Activated T-cell treated with anti-CD3 and anti-CD28 coated beads, Interleukin-2, amount 50 U/mL, for 72 hours (primary cell): ENCODE measurements around the gene WASL. TPM values are rescaled to one million over a fixed set of nuclear protein-coding genes. Genes with fewer than 3 reads are reported as not detected.

Source experiments
- ATAC-seq, 2 donors: fragments of 150-1000 bp; cut with Tn5 transposase; replicated peaks in 1 of 2; 2 replicates each; pipeline ENCODE4 v1.10.0; 2021; ENCODE audit warnings: moderate library complexity in 2 of 2, mild to moderate bottlenecking in 1 of 2
- DNase-seq, 2 donors: peaks; one replicate each; pipeline ENCODE4 v3.0.0; 2021 to 2022; ENCODE audit warnings: mixed read lengths in 1 of 2
- H3K27ac Mint-ChIP-seq: one replicate; pipeline ENCODE4 v1.8.0; 2022; ENCODE audit warnings: mild to moderate bottlenecking, moderate library complexity, mixed read lengths
- H3K27me3 Mint-ChIP-seq: one replicate; pipeline ENCODE4 v1.8.0; 2022; ENCODE audit warnings: low read depth, mixed read lengths
- H3K36me3 Mint-ChIP-seq, 2 donors: one replicate each; pipeline ENCODE4 v1.8.0; 2022; ENCODE audit warnings: mixed read lengths in 2 of 2, mild to moderate bottlenecking in 1 of 2; ENCODE audit not compliant: insufficient read depth in 2 of 2
- H3K4me1 Mint-ChIP-seq: one replicate; pipeline ENCODE4 v1.8.0; 2022; ENCODE audit warnings: low read depth, mixed read lengths
- H3K4me3 Mint-ChIP-seq, 2 donors: one replicate each; pipeline ENCODE4 v1.8.0; 2022; ENCODE audit warnings: mild to moderate bottlenecking in 2 of 2, mixed read lengths in 2 of 2, moderate library complexity in 2 of 2
- H3K9me3 Mint-ChIP-seq, 2 donors: one replicate each; pipeline ENCODE4 v1.8.0; 2022; ENCODE audit warnings: mixed read lengths in 2 of 2
- total RNA-seq, 2 donors: library from RNA; stranded (reverse); gene quantifications; one replicate each; pipeline ENCODE4 v1.2.3, GENCODE V29; 2022

Gene WASL
- total RNA-seq, 2 donors from 2014 or later: 7.2 to 8.7 TPM

DNA sequence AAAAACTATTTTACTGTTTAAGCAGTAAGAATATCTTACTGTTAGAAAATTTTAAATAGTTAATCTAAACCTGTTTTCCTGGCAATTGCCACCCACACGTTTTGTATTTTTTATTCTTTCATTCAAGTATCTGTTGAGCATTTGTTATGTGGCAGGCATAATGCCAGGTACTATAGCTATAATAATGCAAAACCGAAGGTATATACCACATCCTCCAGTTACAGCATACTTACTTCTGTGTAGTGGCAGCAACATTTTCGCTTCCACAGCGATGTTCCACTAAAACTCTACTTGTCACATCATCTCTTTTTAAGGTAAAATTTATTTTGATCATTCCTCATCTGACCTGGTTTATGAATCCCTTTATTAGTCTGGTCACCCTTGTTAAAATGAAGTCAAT is 30.0 kb downstream of the WASL start:
- Mint-ChIP-seq H3K9me3 (no peaks in the 10 kb centered on the region), H3K4me1 (peaks cover 40% of the 10 kb centered on the region), H3K27me3 (no peaks in the 10 kb centered on the region), H3K36me3 (peaks cover 0 to 2% of the 10 kb centered on the region in 2 donors), H3K4me3 (peak overlapping the region in 1 of 2 donors; percentile 20), H3K27ac (peak overlapping the region; percentile 24)
- no peak for DNase-seq
- no peak for ATAC-seq

DNA sequence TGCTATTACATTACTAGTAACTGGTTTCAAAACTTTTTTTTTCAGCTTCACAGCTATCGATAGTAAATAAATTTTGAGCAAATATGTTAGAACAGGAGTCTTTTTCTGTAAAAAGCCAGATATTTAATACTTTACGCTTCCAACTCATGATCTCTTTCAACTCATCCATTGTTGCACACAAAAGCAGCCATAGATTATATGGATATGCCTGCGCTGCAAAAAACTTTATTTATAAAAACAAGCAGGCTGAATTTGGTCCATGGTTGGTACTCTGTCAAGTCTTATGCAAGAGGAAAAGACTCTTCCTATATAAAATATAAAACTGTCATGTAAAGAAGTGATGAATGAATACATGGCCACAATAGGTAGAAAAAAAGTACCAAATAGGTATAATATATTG is 31.1 kb downstream of the WASL start:
- Mint-ChIP-seq H3K4me3 (no peak overlapping the region), H3K27ac (no peak overlapping the region), H3K27me3 (no peaks in the 10 kb centered on the region), H3K4me1 (peaks cover 49% of the 10 kb centered on the region), H3K9me3 (no peaks in the 10 kb centered on the region), H3K36me3 (peaks cover 0 to 2% of the 10 kb centered on the region in 2 donors)
- DNase-seq (no peak), ATAC-seq (no peak)

DNA sequence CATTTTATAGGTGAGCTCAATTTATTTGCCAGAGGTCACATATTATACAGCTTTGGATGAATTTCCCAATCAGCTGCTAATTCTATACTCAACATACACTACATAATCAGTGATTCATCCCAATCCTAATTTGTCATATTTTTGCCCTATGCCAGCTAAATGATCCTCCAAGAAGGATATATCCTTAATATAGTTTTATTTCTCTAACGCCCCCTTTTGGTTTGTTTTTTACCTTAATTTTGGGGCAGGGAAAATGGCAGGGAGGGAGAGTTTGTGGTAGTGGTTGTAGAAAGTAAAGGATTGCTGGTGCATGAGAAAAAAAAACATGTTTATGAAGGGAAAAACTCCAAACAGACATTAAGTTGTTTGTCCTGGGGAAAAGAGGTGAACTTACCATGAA is 31.9 kb downstream of the WASL start:
- H3K36me3 Mint-ChIP-seq: peaks cover 0 to 2% of the 10 kb centered on the region in 2 donors
- no peak overlapping the region for H3K4me3 Mint-ChIP-seq
- no peaks in the 10 kb centered on the region for H3K27me3 Mint-ChIP-seq
- no peaks in the 10 kb centered on the region for H3K9me3 Mint-ChIP-seq
- H3K4me1 Mint-ChIP-seq: peaks cover 57% of the 10 kb centered on the region
- no peak for ATAC-seq
- H3K27ac Mint-ChIP-seq: no peak overlapping the region
- no peak for DNase-seq

DNA sequence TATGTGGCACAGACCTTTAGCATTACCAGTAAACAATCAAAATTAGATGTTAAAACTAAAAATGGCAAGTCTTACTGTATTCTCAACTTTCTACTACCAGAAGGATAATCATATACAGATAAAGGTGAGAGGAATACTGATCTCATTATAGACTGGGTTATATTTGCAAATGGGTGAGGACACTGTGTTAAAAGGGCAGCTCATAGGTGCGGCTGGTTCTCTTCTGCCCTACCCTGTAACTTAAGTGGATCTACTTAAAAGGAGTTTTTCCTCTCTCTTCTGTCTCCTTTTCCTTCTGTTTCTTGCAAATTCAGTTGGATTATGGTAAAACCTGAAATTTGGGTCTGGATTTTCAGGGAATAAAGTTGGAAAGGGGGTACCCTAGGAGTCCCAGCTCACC is 33.0 kb downstream of the WASL start:
- Mint-ChIP-seq H3K36me3 (peaks cover 0 to 2% of the 10 kb centered on the region in 2 donors), H3K4me1 (peaks cover 60% of the 10 kb centered on the region), H3K4me3 (peak overlapping the region in 1 of 2 donors; percentile 20), H3K27ac (peak overlapping the region; percentile 60), H3K9me3 (no peaks in the 10 kb centered on the region), H3K27me3 (no peaks in the 10 kb centered on the region)
- ATAC-seq (no peak), DNase-seq (no peak)

DNA sequence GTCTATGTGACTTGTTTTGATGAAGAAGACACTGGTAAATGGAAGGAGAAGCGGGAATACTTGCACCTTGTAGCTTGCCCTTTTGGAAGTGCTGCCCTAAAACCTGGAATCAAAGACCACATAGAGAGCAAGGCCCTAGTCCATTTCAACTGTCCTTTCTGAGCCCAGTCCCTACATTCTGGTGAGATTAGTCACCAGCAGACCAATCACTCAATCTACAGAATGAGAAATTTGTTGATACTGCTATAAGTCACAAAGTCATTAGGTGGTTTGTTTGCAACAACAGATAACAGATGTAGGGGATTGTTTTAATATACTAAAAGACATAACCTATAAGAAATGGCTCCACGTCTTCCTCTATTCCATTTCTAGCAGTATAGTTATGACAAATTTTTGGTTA is 33.6 kb downstream of the WASL start:
- H3K36me3 Mint-ChIP-seq: peaks cover 0 to 2% of the 10 kb centered on the region in 2 donors
- H3K27ac Mint-ChIP-seq: peak overlapping the region; percentile 60
- no peak overlapping the region for H3K4me3 Mint-ChIP-seq
- H3K9me3 Mint-ChIP-seq: no peaks in the 10 kb centered on the region
- H3K4me1 Mint-ChIP-seq: peaks cover 62% of the 10 kb centered on the region
- no peaks in the 10 kb centered on the region for H3K27me3 Mint-ChIP-seq
- DNase-seq: no peak
- ATAC-seq: peak; percentile 34 to 35

DNA sequence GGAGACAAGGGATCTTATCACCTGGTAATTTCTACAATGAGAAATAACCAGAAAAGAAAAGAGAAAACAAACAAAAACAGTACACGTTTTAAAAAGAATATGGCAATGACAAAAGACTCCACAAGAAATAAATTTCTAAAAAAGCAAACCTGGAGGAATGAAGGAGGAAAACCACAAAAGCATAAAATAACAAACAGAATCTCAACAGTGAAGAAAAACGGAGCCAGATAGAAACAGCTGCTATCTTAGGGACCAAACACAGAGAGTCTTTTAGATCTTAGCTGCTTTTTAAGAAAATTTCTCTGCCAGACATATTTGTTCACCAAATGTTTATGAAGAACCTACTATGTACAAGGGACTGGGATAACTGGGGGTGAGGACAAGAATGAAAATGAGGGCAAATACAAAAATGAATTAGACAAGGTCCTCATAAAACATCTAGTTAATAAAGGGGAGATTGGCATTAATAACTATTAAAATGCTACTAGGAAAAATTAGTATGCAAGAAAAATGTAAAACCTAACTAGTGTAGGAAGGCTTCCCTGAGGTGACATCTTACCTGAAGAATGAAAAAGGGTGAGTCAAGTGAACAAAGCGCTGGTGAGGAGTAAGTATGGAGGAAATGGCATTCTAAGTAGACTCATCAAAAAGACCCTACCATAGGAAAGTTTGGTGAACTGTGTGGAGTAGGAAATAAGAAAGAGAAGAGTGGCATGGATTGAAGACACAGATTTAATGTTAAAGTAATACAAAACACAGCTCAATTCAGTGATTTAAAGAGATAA is 34.3 kb downstream of the WASL start:
- ATAC-seq: no peak
- Mint-ChIP-seq H3K4me1 (peaks cover 55% of the 10 kb centered on the region), H3K27ac (peak overlapping the region; percentile 30), H3K27me3 (no peaks in the 10 kb centered on the region), H3K4me3 (peak overlapping the region in 1 of 2 donors; percentile 49), H3K36me3 (peaks cover 0 to 2% of the 10 kb centered on the region in 2 donors), H3K9me3 (no peaks in the 10 kb centered on the region)
- no peak for DNase-seq

DNA sequence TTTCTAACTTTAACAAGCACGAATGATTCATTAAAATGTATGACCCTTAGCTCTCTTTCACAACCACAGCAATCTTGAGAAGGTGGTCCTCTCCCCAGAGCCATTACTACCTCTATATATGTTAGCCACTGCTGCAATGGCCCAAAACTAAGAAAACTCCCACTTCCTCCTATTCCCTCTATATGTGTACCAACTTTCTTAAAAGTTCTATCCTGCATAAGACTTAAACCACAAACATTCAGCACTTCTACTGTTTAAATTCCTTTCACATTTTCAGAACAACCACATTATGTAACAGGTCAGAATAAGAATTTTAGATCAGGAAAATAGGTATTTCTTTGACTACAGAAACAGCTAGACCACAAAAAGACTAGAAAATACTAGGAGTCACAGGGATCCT is 36.2 kb downstream of the WASL start:
- Mint-ChIP-seq H3K27me3 (no peaks in the 10 kb centered on the region), H3K4me1 (peaks cover 46% of the 10 kb centered on the region), H3K36me3 (peaks cover 2 to 8% of the 10 kb centered on the region in 2 donors), H3K27ac (peak overlapping the region; percentile 98), H3K9me3 (no peaks in the 10 kb centered on the region), H3K4me3 (peak overlapping the region; percentile 18 to 21)
- DNase-seq (no peak), ATAC-seq (no peak)

DNA sequence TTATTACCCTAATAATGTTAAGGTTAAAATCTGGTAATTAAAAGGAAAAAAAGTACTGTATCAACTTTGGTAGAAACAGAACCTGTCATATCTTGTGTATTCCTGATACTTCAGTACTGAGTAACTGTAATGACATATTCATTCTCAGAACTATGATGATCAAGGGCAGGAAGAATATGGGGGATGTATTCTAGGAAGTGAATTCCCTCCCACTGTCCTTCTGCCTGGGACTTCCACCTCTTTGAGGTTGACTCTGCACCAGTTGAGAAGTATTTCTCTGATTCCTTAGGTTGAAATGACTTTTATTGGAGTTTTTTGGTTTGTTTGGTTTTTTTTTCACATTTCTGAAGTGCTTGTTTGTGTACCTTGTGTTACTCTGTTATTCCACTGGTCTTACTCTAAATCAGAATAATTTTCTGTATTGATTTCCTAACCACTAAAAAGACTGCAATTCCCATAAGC is 36.9 kb downstream of the WASL start:
- ATAC-seq (peak; percentile 73 to 86), DNase-seq (peak in 1 of 2 donors; percentile 6)
- no peaks in the 10 kb centered on the region for H3K27me3 Mint-ChIP-seq

DNA sequence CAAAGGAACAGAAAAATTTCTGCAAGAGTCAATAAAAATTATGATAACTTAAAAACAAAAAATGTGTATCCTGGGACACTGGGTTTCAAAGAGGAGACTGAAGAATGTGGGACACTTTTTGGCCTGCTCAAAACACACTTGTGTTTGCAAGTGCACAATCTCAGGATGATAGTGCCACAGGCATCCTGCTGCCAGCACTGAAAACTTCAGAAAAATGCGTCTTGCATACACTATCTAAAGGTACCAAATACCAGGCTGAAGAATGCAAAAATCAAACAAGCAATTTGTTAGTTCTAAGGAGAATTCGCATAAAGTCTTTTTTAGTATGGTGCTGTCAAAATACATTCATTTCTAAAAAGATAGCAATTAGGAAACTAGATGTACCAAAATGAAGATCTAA is 38.1 kb downstream of the WASL start:
- peaks cover 46% of the 10 kb centered on the region for H3K4me1 Mint-ChIP-seq
- peak in 1 of 2 donors; percentile 6 for ATAC-seq
- no peak for DNase-seq
- no peaks in the 10 kb centered on the region for H3K27me3 Mint-ChIP-seq
- H3K4me3 Mint-ChIP-seq: peak overlapping the region in 1 of 2 donors; percentile 73
- peaks cover 0 to 12% of the 10 kb centered on the region in 2 donors for H3K36me3 Mint-ChIP-seq
- H3K27ac Mint-ChIP-seq: peak overlapping the region; percentile 98
- H3K9me3 Mint-ChIP-seq: no peaks in the 10 kb centered on the region

More for the DNA sequence above, 36.9 kb downstream of the WASL start:
- H3K4me3 Mint-ChIP-seq: peak overlapping the region; percentile 7 to 73
- H3K4me1 Mint-ChIP-seq: peaks cover 46% of the 10 kb centered on the region
- H3K27ac Mint-ChIP-seq: peak overlapping the region; percentile 98
- no peaks in the 10 kb centered on the region for H3K9me3 Mint-ChIP-seq
- peaks cover 0 to 8% of the 10 kb centered on the region in 2 donors for H3K36me3 Mint-ChIP-seq

DNA sequence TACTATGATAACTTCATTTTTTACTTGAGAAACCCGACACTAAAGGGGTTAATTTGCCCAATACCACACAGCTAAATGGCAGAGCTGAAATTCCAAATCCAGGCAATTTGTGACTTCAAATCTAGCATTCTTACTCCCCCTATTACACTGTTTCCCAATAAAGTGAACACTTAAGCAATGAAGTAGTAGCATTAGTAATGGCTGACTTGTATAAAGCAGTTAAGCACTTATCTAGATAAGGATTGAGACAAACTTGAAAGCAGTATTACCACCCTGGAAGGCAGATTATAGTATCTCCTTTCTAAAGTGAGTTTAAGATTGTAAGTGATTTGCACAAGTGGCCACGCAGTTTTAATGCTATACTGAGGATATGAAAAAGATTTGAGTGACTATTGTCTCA is 39.3 kb downstream of the WASL start:
- no peak for DNase-seq
- Mint-ChIP-seq H3K27ac (no peak overlapping the region), H3K4me1 (peaks cover 41% of the 10 kb centered on the region), H3K4me3 (no peak overlapping the region), H3K27me3 (no peaks in the 10 kb centered on the region), H3K36me3 (peaks cover 0 to 12% of the 10 kb centered on the region in 2 donors), H3K9me3 (no peaks in the 10 kb centered on the region)
- no peak for ATAC-seq

DNA sequence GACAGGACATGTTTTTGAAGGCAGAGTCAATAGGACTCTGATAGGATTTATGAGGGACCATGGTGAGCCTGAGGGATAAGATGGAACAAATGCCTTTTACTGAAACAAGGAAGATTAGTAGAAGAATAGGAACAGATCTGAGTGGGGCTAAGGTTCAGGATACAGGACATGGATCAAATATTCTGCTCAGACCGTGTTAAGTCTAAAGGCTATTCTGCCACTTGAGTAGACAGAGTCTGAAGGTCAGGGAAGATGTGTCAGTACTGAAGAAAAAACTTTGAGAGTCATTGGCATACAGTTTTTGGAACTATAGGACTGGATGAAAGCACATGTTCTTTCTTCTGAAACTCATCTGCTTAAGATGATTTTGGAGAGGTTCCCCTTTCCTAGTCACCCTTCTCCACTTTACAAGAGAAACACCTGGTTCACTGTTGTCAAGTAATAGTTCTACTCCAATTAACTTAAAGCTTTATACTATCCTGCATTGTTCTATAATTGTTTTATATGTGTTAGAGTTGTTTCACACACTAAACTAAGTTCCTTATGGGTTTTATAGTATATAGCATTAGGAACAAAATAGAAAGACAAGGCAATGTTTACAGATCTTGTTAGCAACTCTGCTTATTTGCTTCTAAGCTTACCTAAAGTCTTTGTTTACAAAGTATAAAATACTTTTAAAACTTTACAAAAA is 43.4 kb downstream of the WASL start:
- no peaks in the 10 kb centered on the region for H3K27me3 Mint-ChIP-seq
- ATAC-seq (no peak), DNase-seq (no peak)
- peaks cover 0 to 12% of the 10 kb centered on the region in 2 donors for H3K36me3 Mint-ChIP-seq
- H3K9me3 Mint-ChIP-seq: no peaks in the 10 kb centered on the region
- peak overlapping the region; percentile 66 for H3K27ac Mint-ChIP-seq
- H3K4me3 Mint-ChIP-seq: no peak overlapping the region
- peaks cover under 1% of the 10 kb centered on the region for H3K4me1 Mint-ChIP-seq

DNA sequence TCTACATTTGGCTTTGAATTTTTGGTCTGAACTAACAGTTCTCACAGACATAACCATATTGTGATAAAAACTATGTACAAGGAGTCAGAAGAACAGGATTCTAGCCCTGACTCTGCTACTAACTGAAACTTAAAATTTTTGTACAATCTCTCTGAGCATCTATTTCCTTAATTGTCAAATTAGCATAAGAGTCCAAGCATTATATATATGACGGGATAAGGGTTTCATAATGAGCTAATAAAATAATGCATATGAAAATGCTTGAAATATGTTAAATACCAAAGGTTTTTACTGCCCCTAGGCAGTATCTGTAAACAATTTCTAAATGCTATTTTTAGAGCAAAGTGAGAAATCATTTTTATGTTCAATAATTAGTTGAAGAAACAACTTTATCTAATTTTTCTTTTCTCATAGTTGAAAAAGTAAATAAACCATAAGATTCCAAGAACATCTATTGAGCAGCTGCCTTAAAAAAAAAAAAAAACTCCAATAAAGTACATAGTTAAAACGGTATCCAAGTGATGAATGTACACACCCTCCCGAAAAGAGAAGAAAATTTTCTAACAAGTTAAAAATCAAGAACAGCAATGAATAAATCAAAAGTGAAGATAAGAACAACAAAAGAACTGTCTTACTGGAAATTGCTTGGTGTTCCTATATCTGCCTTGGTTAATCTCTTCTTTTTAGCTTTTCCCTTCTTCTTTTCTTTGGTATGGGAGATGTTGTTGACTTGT is 52.7 kb downstream of the WASL start:
- no peaks in the 10 kb centered on the region for H3K9me3 Mint-ChIP-seq
- H3K4me3 Mint-ChIP-seq: no peak overlapping the region
- DNase-seq (no peak), ATAC-seq (no peak)
- no peaks in the 10 kb centered on the region for H3K27me3 Mint-ChIP-seq
- H3K4me1 Mint-ChIP-seq: no peaks in the 10 kb centered on the region
- no peak overlapping the region for H3K27ac Mint-ChIP-seq
- H3K36me3 Mint-ChIP-seq: peaks cover 3 to 13% of the 10 kb centered on the region in 2 donors

DNA sequence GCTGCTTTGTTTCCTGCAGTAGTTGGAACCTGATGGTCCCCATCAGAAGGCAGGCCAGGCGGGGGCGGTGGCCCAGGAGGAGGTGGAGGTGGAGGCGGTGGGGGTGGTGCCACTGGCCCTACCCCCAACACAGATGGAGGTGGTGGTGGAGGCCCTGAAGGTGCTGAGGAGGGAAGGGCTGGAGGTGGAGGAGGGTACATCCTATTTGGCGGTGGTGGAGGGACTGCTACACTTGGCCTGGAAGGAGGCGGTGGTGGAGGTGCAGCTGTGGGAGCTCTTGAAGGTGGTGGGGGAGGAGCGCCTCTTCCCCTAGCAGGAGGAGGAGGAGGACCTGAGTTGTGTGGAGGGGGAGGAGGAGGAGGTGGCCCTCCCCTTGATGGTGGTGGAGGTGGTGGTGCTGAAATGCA is 56.3 kb downstream of the WASL start:
- H3K27me3 Mint-ChIP-seq: no peaks in the 10 kb centered on the region
- H3K4me1 Mint-ChIP-seq: no peaks in the 10 kb centered on the region
- no peak for ATAC-seq
- no peak overlapping the region for H3K4me3 Mint-ChIP-seq
- peaks cover 3 to 13% of the 10 kb centered on the region in 2 donors for H3K36me3 Mint-ChIP-seq
- no peaks in the 10 kb centered on the region for H3K9me3 Mint-ChIP-seq
- H3K27ac Mint-ChIP-seq: no peak overlapping the region
- no peak for DNase-seq
